ENCODE measurements around the gene TMEM198.
A peak's percentile ranks its signal among the peaks of the same experiment; 100 is the strongest.

The TMEM198 gene

GRCh38 chr2:219545943-219546352 is 2.1 kb downstream of the TMEM198 start:
- DNase-seq, result no peak

GRCh38 chr2:219547621-219548020 is 3.8 kb downstream of the TMEM198 start:
- DNase-seq, result no peak

- DNase-seq, result no peak
These were observed 5.2 kb downstream of the TMEM198 start for GRCh38 chr2:219548990-219549389.

- DNase-seq, result no peak
These were observed 5.8 kb downstream of the TMEM198 start for GRCh38 chr2:219549619-219550018.

- DNase-seq, result no peak
These were observed 7.9 kb downstream of the TMEM198 start for GRCh38 chr2:219551441-219552381.

GRCh38 chr2:219552382-219553167 is 8.7 kb downstream of the TMEM198 start:
- peak; percentile 73 to 80 for DNase-seq

GRCh38 chr2:219553168-219553417 is 9.3 kb downstream of the TMEM198 start:
- DNase-seq, result no peak

- DNase-seq, result no peak
These were observed 9.7 kb downstream of the TMEM198 start for GRCh38 chr2:219553463-219553963.

GRCh38 chr2:219554350-219554749 is 10.5 kb downstream of the TMEM198 start:
- no peak for DNase-seq

GRCh38 chr2:219555956-219556355 is 12.1 kb downstream of the TMEM198 start:
- DNase-seq, result no peak

GRCh38 chr2:219556413-219556812 is 12.6 kb downstream of the TMEM198 start:
- DNase-seq, result no peak

GRCh38 chr2:219557320-219557719 is 13.5 kb downstream of the TMEM198 start:
- DNase-seq, result no peak

- DNase-seq, result no peak
These were observed 14.3 kb downstream of the TMEM198 start for GRCh38 chr2:219557791-219558785.

GRCh38 chr2:219559156-219559915 is 15.5 kb downstream of the TMEM198 start:
- no peak for DNase-seq

- no peak for DNase-seq
These were observed 16.4 kb downstream of the TMEM198 start for GRCh38 chr2:219560037-219560892.

- no peak for DNase-seq
These were observed 17.0 kb downstream of the TMEM198 start for GRCh38 chr2:219560893-219561178.

- DNase-seq, result no peak
These were observed 17.6 kb downstream of the TMEM198 start for GRCh38 chr2:219561179-219562048.

GRCh38 chr2:219562049-219563020 is 18.5 kb downstream of the TMEM198 start:
- DNase-seq, result no peak

All from stimulated activated CD4-positive, alpha-beta T cell treated with anti-CD3 and anti-CD28 coated beads, Interleukin-2, amount 100 ng/mL, for 48 hours (primary cell).